Spleen (tissue), 11 donors: ENCODE results near the gene TES. TPM values are rescaled to one million over a fixed set of nuclear protein-coding genes. Genes with fewer than 3 reads are reported as not detected.

ENCODE experiments used
- DNase-seq: peaks from one replicate; pipeline ENCODE4 v3.0.0-alpha.2; 2020
- H3K27ac ChIP-seq, 8 donors: fragments of 200-600 bp; sonication (generic) in 7 of 8; 1 replicate in 4 of 8; 2 replicates in 4 of 8; pipeline versions ENCODE4 v1.5.0 to v1.8.0; 2016 to 2021; ENCODE audit warnings: inconsistent platforms in 4 of 8, mild to moderate bottlenecking in 4 of 8, moderate library complexity in 1 of 8
- H3K27me3 ChIP-seq, 7 donors: fragments of 200-600 bp; sonication (generic) in 6 of 7; replicated peaks in 1 of 7; 1 replicate in 4 of 7; 2 replicates in 3 of 7; pipeline versions ENCODE4 v1.5.0 to v1.8.0; 2016 to 2021; ENCODE audit warnings: inconsistent platforms in 3 of 7, mild to moderate bottlenecking in 1 of 7
- H3K36me3 ChIP-seq, 6 donors: fragments of 200-600 bp; sonication (generic) in 5 of 6; 1 replicate in 4 of 6; 2 replicates in 2 of 6; pipeline versions ENCODE4 v1.5.0 to v1.8.0; 2016 to 2021; ENCODE audit warnings: inconsistent platforms in 2 of 6
- H3K4me1 ChIP-seq, 6 donors: fragments of 200-600 bp; sonication (generic) in 5 of 6; 1 replicate in 3 of 6; 2 replicates in 3 of 6; pipeline versions ENCODE4 v1.5.0 to v1.8.0; 2016 to 2021; ENCODE audit warnings: inconsistent platforms in 3 of 6
- H3K4me3 ChIP-seq, 8 donors: fragments of 200-600 bp; sonication (generic) in 7 of 8; 1 replicate in 4 of 8; 2 replicates in 4 of 8; pipeline versions ENCODE4 v1.5.0 to v1.8.0; 2016 to 2021; ENCODE audit warnings: inconsistent platforms in 4 of 8, mild to moderate bottlenecking in 4 of 8, moderate library complexity in 2 of 8
- H3K9me3 ChIP-seq, 8 donors: fragments of 200-600 bp; sonication (generic) in 7 of 8; 1 replicate in 4 of 8; 2 replicates in 4 of 8; pipeline versions ENCODE4 v1.5.0 to v1.8.0; 2016 to 2021; ENCODE audit warnings: inconsistent platforms in 4 of 8
- CTCF ChIP-seq, 11 experiments: fragments of 200-600 bp in 7 of 11; fragments of 450-650 bp in 4 of 11; sonication (generic) in 4 of 11; IDR thresholded peaks in 8 of 11; conservative IDR thresholded peaks in 3 of 11; 1 replicate in 7 of 11; 2 replicates in 4 of 11; pipeline versions ENCODE4 v1.4.0 to v1.8.0; 2016 to 2021; ENCODE audit warnings: antibody characterized with exemption in 11 of 11, inconsistent platforms in 4 of 11, mild to moderate bottlenecking in 1 of 11
- POLR2A ChIP-seq, 3 donors: fragments of 450-650 bp; IDR thresholded peaks; one replicate each; pipeline ENCODE4 v1.5.1; 2017; ENCODE audit warnings: antibody characterized with exemption in 3 of 3, mild to moderate bottlenecking in 1 of 3
- POLR2AphosphoS5 ChIP-seq, 3 donors: sonication (generic); formaldehyde crosslinking; IDR thresholded peaks; one replicate each; pipeline ENCODE4 v1.5.1; 2017; ENCODE audit warnings: antibody characterized with exemption in 3 of 3
- WGBS, 5 donors: extraction: QIAGEN DNeasy Blood & Tissue Kit in 3 of 5; methylation state at CpG; one replicate each; pipeline versions ENCODE4 v1.1.5 to v1.1.7; 2013 to 2018; 5-methylcytosine and 5-hydroxymethylcytosine counted together
- intact Hi-C: fragments of 100-400 bp; cut with DNase I; formaldehyde crosslinking; loops from one replicate; pipeline ENCODE4 v1.15.0; 2023; ENCODE audit warnings: low total_unique reads
- polyA plus RNA-seq, 3 donors: library from polyadenylated mRNA; stranded (reverse); fragments of 200-250 nt; gene quantifications; one replicate each; pipeline ENCODE4 v1.2.1, GENCODE V29; 2013
- total RNA-seq, 7 donors: library from RNA; depleted of rRNA in 3 of 7; stranded (reverse); fragments of >200 nt in 3 of 7; fragmentation: NEBNext Ultra II Directional in 4 of 7; extraction: Animal tissue kit (Norgen Biotek cat#: 25700) in 4 of 7; gene quantifications; one replicate each; pipeline versions ENCODE4 v1.1.0 to v1.2.1, GENCODE V29; 2016 to 2021
- donor health status: healthy with polysubstance abuse.
- donor health status: DM: no; HTN: no; CAD: no; lungs with moderate emphysema.
- donor health status: DM: no; HTN: no; CAD: no.
- donor health status: Bipolar disorder and iron deficiency.
- donor health status: healthy.
- donor health status: DM: no; HTN: no; CAD: no.
- donor health status: DM: yes; HTN: yes; CAD: no.

TES gene
- total and polyA plus RNA-seq, 10 donors, result 28.5 to 79.7 (median 62.2) TPM

GRCh38 chr7:116235380-116235779, 25.0 kb downstream of the TES start:
- peaks cover 0 to 56% (median under 1%) of the 10 kb centered on the region in 6 donors for H3K36me3 ChIP-seq
- no peak overlapping the region for H3K4me3 ChIP-seq
- peaks cover 15 to 72% (median 33%) of the 10 kb centered on the region in 6 donors for H3K4me1 ChIP-seq
- no peaks in the 10 kb centered on the region for H3K27me3 ChIP-seq
- H3K27ac ChIP-seq, result no peak overlapping the region
- no peak for TF ChIP-seq CTCF (IDR thresholded peaks at IDR 0.05 in 8 of 11, conservative IDR thresholded peaks at IDR 0.05 in 3 of 11)
- no peak for TF ChIP-seq POLR2AphosphoS5 (IDR thresholded peaks at IDR 0.05)
- no peak for TF ChIP-seq POLR2A (IDR thresholded peaks at IDR 0.05)
- intact Hi-C loops, result loop anchor here (5.0 kb wide), 1 partner anchor 53 kb away; no protein-coding TSS in a partner anchor
- no peak for DNase-seq
- H3K9me3 ChIP-seq, result no peaks in the 10 kb centered on the region

- 22 to 38% (median 33%) methylated on average over 2 of the region's 2 CpGs for whole genome bisulfite sequencing, 5 donors
Observed at GRCh38 chr7:116236020-116236630, 25.8 kb downstream of the TES start.

GRCh38 chr7:116239020-116239419, 28.7 kb downstream of the TES start:
- H3K4me3 ChIP-seq, result no peak overlapping the region
- peaks cover 0 to 68% (median 4%) of the 10 kb centered on the region in 6 donors for H3K36me3 ChIP-seq
- H3K27ac ChIP-seq, result no peak overlapping the region
- peaks cover 0 to 3% (median under 1%) of the 10 kb centered on the region in 8 donors for H3K9me3 ChIP-seq
- H3K4me1 ChIP-seq, result peaks cover 0 to 46% (median 7%) of the 10 kb centered on the region in 6 donors
- TF ChIP-seq POLR2AphosphoS5 (IDR thresholded peaks at IDR 0.05) (no peak), CTCF (IDR thresholded peaks at IDR 0.05 in 8 of 11, conservative IDR thresholded peaks at IDR 0.05 in 3 of 11) (no peak), POLR2A (IDR thresholded peaks at IDR 0.05) (no peak)
- 61 to 73% (median 65%) methylated on average over 3 of the region's 3 CpGs for WGBS, 5 donors
- no peak for DNase-seq
- intact Hi-C loops, result loop anchor here (5.0 kb wide), 1 partner anchor 57 kb away; no protein-coding TSS in a partner anchor
- H3K27me3 ChIP-seq, result no peaks in the 10 kb centered on the region

More at GRCh38 chr7:116236020-116236630, 25.8 kb downstream of the TES start:
- peaks cover 0 to 56% (median 4%) of the 10 kb centered on the region in 6 donors for H3K36me3 ChIP-seq
- DNase-seq, result no peak
- H3K9me3 ChIP-seq, result no peaks in the 10 kb centered on the region
- no peaks in the 10 kb centered on the region for H3K27me3 ChIP-seq
- intact Hi-C loops, result loop anchor here (5.0 kb wide), 1 partner anchor 54 kb away; no protein-coding TSS in a partner anchor
- no peak overlapping the region for H3K27ac ChIP-seq
- peaks cover 8 to 65% (median 26%) of the 10 kb centered on the region in 6 donors for H3K4me1 ChIP-seq
- no peak overlapping the region for H3K4me3 ChIP-seq
- TF ChIP-seq POLR2A (IDR thresholded peaks at IDR 0.05) (no peak), CTCF (IDR thresholded peaks at IDR 0.05 in 8 of 11, conservative IDR thresholded peaks at IDR 0.05 in 3 of 11) (peak; percentile 9 to 65 (median 46)), POLR2AphosphoS5 (IDR thresholded peaks at IDR 0.05) (no peak)

- peaks cover 0 to 72% (median 6%) of the 10 kb centered on the region in 6 donors for H3K36me3 ChIP-seq
- peaks cover 0 to 41% (median 6%) of the 10 kb centered on the region in 6 donors for H3K4me1 ChIP-seq
- no peaks in the 10 kb centered on the region for H3K27me3 ChIP-seq
- no peak for DNase-seq
- peaks cover 0 to 8% (median 4%) of the 10 kb centered on the region in 8 donors for H3K9me3 ChIP-seq
- TF ChIP-seq POLR2A (IDR thresholded peaks at IDR 0.05), result no peak
- TF ChIP-seq POLR2AphosphoS5 (IDR thresholded peaks at IDR 0.05), result no peak
- no peak for TF ChIP-seq CTCF (IDR thresholded peaks at IDR 0.05 in 8 of 11, conservative IDR thresholded peaks at IDR 0.05 in 3 of 11)
- H3K4me3 ChIP-seq, result no peak overlapping the region
- WGBS, 5 donors, result 86 to 94% (median 91%) methylated on average over 2 of the region's 2 CpGs
- intact Hi-C loops, result loop anchor here (5.0 kb wide), 1 partner anchor 57 kb away; no protein-coding TSS in a partner anchor
- H3K27ac ChIP-seq, result no peak overlapping the region
Observed at GRCh38 chr7:116239434-116239833, 29.1 kb downstream of the TES start.
